GM18870 (cell line): ENCODE results near the gene ATXN7L3.
"Not testable (repeated sequence)": the region's sequence is repeated elsewhere in the genome, so short reads cannot be mapped to it uniquely, and the experiment has no call there.

Experiments used
- ATAC-seq: cut with Tn5 transposase; IDR thresholded peaks from one replicate; pipeline ENCODE4 v1.9.1; 2021; ENCODE audit warnings: moderate library complexity; ENCODE audit not compliant: unreplicated experiment

ATXN7L3 gene

GRCh38 chr17:44176671-44177501, 22.8 kb downstream of the ATXN7L3 start:
- ATAC-seq: no peak

DNA sequence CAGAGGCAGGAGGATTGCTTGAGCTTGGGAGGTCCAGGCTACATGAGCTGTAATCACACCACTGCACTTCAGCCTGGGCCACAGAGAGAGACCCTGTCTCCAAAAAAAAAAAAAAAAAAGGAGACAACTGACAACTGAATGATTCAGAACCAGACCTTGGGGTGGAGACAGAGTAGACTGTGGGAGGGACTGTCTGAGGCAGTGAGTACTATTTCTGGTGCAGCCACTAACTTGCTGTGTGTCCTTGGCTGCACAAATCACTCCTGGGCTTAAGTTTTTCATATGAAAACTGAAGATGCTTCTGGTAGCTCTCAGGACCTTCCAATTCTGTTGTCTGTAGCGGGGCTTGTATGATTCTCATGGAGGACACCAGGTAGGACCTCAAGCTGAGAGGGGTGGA, 23.4 kb downstream of the ATXN7L3 start:
- no peak for ATAC-seq

DNA sequence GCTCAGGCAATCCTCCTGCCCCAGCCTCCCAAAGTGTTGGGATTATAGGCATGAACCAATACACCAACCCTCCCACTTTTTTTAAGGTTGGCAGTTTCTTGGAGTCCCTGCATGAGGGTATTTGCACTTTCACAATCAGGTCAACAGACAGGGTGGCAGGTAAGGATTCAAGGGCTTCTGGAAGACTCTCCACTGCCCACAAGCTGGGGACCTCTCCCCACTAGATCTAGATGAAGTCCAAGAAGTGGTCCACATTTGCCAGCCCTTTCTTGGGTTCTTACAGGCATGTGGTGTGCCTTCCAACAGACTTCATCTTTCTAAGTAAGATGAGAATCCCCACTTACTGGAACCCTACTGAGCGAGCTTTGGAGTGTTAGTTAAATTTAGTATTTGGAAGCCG, 25.3 kb downstream of the ATXN7L3 start:
- no peak for ATAC-seq

GRCh38 chr17:44171931-44172455, 27.7 kb downstream of the ATXN7L3 start:
- ATAC-seq: no peak

DNA sequence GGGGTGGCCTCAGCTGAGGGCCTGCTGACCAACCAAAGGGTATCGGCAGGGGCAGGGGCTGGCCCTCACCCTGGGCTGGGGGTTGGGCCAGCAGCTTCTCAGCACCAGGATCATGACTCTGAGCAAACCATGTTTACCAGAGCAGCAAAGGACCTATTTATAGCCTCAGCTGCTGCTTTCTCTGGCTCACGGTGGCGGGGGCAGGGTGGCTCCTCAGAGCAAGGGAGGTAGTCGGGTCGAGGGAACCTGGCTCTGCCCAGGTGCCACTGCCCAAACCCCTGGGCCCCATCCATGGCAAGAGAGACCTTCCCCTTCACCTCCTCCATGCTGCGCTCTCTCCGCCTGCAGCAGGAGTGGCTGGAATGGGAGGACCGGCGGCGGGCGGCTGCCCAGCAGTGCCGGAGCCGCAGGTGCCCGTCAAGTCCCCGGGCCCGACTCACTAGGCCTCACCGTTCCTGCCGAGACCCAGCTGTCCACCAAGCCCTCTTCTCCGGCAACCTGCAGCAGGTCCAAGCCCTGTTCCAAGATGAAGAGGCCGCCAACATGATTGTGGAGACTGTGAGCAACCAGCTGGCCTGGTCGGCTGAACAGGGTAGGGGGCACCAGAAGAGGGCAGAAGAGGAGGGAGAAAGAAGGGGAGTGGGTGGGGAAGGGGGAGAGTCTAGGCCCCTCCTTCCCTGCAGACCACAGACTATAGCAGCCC, 29.0 kb downstream of the ATXN7L3 start, which contains the start of gene ASB16:
Gene ASB16, plus strand, starts transcription at position 206 of the 703 bp plus-strand sequence. Its CDS starts 86 bp downstream, at position 292.
- no peak for ATAC-seq

DNA sequence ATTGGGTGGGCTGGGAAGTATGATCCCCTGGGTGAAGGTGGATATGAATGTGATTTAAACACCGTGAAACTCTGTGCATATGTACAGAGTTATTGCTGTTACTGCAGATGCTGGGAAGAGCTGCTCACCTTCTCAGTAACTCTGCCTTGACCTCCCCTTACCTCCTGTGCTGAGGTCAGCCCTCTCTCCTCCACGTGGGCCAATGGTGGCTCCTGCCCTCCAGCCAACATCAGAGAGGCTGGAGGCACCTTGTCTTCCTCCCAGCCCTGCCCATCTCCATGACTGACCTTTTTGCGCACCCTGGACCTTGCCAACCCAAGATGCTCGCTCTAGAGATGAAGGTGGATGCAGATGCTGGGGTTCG, 29.6 kb downstream of the ATXN7L3 start:
- ATAC-seq: no peak

DNA sequence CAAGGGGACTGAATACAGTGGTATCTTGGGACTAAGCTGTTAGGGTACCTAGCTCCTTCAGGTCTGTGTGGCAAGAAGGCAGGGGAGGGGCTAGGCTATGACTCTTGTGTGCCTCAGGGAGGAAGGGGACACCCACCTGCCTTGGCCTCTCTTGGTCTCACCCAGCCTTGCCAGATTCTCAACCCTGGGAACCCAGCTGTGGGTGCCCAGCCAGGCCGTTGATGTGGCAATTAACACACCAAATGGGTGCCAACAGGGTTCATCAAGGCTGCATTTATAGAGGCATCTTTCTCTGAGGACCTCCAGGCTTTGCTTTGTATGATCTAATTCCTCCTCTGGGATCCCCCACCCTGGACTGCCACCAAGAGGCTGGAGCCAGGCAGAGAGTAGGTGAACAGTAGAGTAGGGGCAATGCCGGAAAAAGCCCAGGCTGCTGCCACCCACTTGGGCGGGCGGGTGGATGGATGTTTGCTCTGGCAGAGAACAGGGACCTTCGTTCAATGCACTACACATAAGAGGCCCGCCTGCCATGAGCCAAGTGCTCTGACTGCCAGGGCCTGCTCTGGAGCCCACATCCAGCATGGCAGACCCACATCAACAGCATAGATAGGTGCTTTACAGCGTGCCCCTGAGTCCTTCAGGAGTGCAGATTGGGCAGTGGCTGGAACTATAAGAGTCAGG, 32.4 kb downstream of the ATXN7L3 start:
- ATAC-seq: no peak

DNA sequence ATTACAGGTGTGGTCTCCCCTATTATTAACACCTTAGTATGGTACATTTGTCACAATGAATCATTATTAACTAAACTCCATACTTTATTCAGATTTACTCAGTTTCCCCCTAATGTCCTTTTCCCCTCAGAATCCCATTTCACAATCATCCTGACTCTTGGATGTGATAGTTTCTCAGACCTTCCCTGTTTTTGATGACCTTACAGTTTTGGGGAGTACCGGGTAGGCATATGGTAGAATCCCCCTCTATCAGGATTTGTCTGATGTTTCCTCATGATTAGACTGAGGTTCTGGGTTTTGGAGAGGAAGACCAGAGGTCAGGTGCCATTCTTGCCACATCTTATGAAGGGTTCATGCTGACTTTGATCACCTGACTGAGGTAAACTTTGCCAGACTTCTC, 35.2 kb downstream of the ATXN7L3 start:
- ATAC-seq: no peak

DNA sequence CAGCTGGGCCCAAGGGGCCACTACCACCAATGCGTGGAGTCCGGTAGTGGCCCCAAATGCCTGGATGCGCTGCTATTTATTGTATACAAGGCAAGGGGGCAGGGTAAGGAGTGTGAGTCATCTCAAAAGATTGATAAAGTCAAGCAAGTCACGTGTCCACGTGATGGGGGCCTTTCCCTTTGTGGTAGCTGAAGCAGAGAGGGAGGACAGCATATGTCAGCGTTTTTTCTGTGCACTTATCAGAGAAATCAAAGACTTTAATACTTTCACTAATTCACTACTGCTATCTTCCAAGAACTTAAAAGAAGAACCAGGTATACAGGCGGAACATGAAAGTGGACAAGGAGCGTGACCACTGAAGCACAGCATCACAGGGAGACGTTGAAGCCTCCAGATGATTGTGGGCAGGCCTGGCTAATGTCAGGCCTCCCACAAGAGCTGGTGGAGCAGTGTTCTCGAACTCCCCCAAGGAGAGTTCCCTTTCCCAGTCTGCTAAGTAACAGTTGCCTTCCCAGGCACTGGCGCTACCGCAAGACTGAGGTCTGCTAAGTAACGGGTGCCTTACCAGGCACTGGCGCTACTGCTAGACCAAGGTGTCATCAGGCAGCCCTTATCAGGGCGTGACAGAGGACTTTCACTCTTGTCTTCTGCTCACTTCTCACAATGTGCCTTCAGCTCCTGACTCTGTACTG, 40.0 kb downstream of the ATXN7L3 start:
- ATAC-seq: no peak

- no peak for ATAC-seq
Observed at GRCh38 chr17:44155488-44155887, 44.2 kb downstream of the ATXN7L3 start.

DNA sequence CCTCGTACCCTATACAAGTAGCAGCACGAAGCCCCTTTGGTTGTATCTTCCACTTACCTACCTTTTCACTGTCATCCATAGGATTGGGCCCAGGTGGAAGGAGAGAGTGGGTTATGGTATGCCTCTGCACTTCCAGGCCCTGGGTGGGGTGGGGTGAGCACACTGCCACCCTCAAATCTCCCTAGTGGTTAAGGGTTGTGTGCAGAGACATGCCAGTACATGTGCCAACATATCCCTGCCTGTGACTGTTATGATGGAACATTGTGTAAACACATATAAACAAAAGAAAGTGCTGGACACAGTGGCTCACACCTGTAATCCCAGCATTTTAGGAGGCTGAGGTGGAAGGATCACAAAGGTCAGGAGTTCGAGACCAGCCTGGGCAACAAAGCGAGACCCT, 46.8 kb downstream of the ATXN7L3 start:
- ATAC-seq: no peak

DNA sequence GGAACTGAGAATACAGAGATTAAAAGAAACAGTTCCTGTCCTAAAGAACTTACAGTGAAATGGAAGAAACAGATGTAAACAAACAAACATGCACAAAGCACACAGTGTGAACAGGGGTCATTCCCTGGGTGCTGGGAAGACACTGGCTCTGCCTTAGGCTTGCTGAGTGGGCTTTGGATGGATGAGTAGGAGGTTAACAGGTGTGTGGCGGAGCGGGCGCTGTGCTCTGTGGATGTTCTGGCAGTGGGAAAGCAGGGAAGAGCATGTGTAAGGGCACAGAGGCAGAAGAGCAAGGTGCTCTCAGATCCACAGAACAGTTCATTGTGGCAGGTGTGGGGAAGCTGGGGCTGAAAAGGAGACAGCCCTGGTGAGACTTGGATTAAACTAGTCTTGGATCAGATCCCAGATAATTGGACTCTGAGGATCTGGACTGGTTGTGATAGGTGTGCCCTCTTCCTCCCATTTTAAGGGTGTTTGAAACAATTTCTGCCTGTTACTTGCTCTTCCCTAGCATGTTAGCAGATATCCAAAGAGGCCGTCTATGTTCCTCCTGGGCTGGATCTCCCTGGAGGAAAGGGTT, 49.8 kb downstream of the ATXN7L3 start:
- ATAC-seq: no peak

DNA sequence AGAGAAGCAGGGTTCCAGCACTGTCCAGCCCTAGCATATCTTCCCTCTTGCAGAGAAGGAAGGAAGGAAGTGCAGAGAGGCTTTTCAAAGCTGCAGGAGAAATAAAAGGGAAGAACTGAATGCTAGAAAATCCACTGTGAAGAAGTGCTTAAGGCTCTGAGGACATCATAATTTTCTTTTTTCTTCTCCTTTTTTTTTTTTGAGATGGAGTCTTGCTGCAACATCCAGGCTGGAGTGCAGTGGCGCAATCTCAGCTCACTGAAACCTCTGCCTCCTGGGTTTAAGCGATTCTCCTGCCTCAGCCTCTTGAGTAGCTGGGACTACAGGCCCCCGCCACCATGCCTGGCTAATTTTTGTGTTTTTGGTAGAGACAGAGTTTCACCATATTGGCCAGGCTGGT, 50.6 kb downstream of the ATXN7L3 start:
- not testable (repeated sequence) for ATAC-seq

- ATAC-seq: no peak
Observed at GRCh38 chr17:44147812-44148211, 51.9 kb downstream of the ATXN7L3 start.

DNA sequence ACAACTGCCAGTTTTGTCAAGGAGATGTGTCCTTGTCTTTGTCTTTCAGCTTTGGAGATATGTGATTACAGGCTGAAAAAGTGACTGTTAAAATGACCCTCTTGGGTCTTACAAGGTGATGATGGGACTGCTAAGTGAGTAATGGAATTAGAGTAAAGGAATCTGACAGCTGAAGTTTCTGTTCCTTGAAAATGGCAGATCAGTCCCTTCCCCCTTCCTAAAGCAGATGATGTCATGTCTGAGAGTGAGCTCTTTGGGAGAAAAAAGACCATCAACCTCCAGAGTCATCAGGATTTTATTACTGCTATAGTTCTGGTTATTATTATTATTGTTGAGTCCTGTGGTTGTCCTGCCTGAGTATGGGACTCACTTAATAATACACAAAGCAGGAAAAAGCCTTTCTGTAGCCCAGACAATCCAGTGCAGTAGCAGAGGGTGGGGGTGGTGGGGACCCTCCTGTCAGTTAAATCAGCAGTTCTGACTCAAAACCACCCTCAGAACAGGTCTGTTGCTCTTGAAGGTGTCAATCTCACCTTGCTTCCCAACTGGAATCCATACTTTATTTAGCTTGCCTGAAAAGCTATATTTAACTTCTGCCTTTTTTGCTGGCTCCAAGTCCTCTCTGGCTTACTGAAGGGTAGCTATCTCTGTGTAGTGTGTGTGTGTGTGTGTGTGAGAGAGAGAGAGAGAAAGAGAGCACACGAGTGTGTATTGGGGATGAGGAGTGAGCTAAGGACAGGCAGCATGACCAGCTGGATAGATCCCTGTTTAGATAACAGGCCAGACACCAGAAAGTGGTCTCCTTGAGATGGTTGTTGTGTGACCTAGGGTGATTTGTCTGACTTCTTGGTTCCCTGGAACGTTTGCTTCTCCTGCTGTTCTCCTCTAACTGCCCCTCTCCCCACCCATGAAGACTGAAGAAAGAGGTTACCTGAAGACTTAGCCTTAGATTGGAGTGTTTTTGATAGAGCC, 53.0 kb downstream of the ATXN7L3 start:
- ATAC-seq: no peak

GRCh38 chr17:44144966-44145739, 54.5 kb downstream of the ATXN7L3 start:
- ATAC-seq: no peak

GRCh38 chr17:44143921-44144320, 55.8 kb downstream of the ATXN7L3 start:
- ATAC-seq: not testable (repeated sequence)
